Left forelimb (tissue), 1 donor: ENCODE results near the gene METTL15.
"Not testable (repeated sequence)": the region's sequence is repeated elsewhere in the genome, so short reads cannot be mapped to it uniquely, and the experiment has no call there.

Experiments
- DNase-seq: peaks from one replicate; pipeline ENCODE4 v3.0.0-alpha.2; 2018; ENCODE audit warnings: low spot score

The METTL15 gene

GRCh38 chr11:28296426-28296825 lies 188.2 kb downstream of the METTL15 start:
- no peak for DNase-seq

- no peak for DNase-seq
These were observed 190.0 kb downstream of the METTL15 start for GRCh38 chr11:28298209-28298608.

- no peak for DNase-seq
These were observed 195.4 kb downstream of the METTL15 start for GRCh38 chr11:28303477-28304191.

- DNase-seq: no peak
These were observed 207.3 kb downstream of the METTL15 start for GRCh38 chr11:28315440-28315839.

- DNase-seq: no peak
These were observed 210.7 kb downstream of the METTL15 start for GRCh38 chr11:28318871-28319270.

GRCh38 chr11:28323621-28324020 lies 215.4 kb downstream of the METTL15 start:
- no peak for DNase-seq

GRCh38 chr11:28332393-28332792 lies 224.2 kb downstream of the METTL15 start:
- not testable (repeated sequence) for DNase-seq

- no peak for DNase-seq
These were observed 229.5 kb downstream of the METTL15 start for GRCh38 chr11:28337701-28338100.

GRCh38 chr11:28338371-28338770 lies 230.2 kb downstream of the METTL15 start:
- DNase-seq: no peak

GRCh38 chr11:28339488-28339887 lies 231.3 kb downstream of the METTL15 start:
- no peak for DNase-seq

- DNase-seq: no peak
These were observed 234.5 kb downstream of the METTL15 start for GRCh38 chr11:28342716-28343115.

- DNase-seq: no peak
These were observed 235.4 kb downstream of the METTL15 start for GRCh38 chr11:28343304-28344233.

GRCh38 chr11:28346209-28346608 lies 238.0 kb downstream of the METTL15 start:
- DNase-seq: no peak

GRCh38 chr11:28346721-28347120 lies 238.5 kb downstream of the METTL15 start:
- no peak for DNase-seq

GRCh38 chr11:28347371-28347770 lies 239.2 kb downstream of the METTL15 start:
- DNase-seq: no peak

GRCh38 chr11:28350216-28350615 lies 242.0 kb downstream of the METTL15 start:
- DNase-seq: no peak

- DNase-seq: no peak
These were observed 245.8 kb downstream of the METTL15 start for GRCh38 chr11:28353991-28354390.

- DNase-seq: no peak
These were observed 258.6 kb downstream of the METTL15 start for GRCh38 chr11:28366549-28367346.

- DNase-seq: not testable (repeated sequence)
These were observed 269.9 kb downstream of the METTL15 start for GRCh38 chr11:28378095-28378494.
